Large intestine (tissue), 12 donors: ENCODE results near the gene MAP6D1. TPM values are rescaled to one million over a fixed set of nuclear protein-coding genes. Genes with fewer than 3 reads are reported as not detected.

Experiments used
- DNase-seq, 2 donors: peaks; one replicate each; pipeline versions ENCODE4 v3.0.0 to v3.0.0-alpha.2; 2013
- H3K27ac ChIP-seq: one replicate; pipeline ENCODE4 v1.5.1; 2013; ENCODE audit warnings: low read length
- H3K27me3 ChIP-seq: 2 replicates; pipeline ENCODE4 v1.6.1; 2013; ENCODE audit warnings: low read length; ENCODE audit not compliant: control insufficient read depth, insufficient read depth
- H3K36me3 ChIP-seq: 2 replicates; pipeline ENCODE4 v1.6.1; 2013; ENCODE audit warnings: low read length; ENCODE audit not compliant: control insufficient read depth, insufficient read depth
- H3K4me1 ChIP-seq: one replicate; pipeline ENCODE4 v1.6.1; 2013; ENCODE audit warnings: low read length; ENCODE audit not compliant: control insufficient read depth, insufficient read depth
- H3K4me3 ChIP-seq: one replicate; pipeline ENCODE4 v1.5.1; 2013; ENCODE audit warnings: low read length
- H3K9me3 ChIP-seq: one replicate; pipeline ENCODE4 v1.6.1; 2013; ENCODE audit warnings: mild to moderate bottlenecking, low read depth, low read length, moderate library complexity; ENCODE audit not compliant: control insufficient read depth
- WGBS: methylation state at CpG from one replicate; pipeline ENCODE4 v1.1.5; 2013; ENCODE audit warnings: low lambda C conversion rate; ENCODE audit not compliant: insufficient coverage; 5-methylcytosine and 5-hydroxymethylcytosine counted together
- long read RNA-seq, 11 donors: transcript quantifications; one replicate each; lab custom pipeline, GENCODE V29; 2026
- polyA plus RNA-seq: library from polyadenylated mRNA; unstranded; fragments of 120-200 nt; gene quantifications from one replicate; pipeline ENCODE4 v1.2.1, GENCODE V29; 2013

MAP6D1 gene
- polyA plus RNA-seq: 1.5 TPM
- long read RNA-seq, donor 1, partial matches to known transcripts: 0 of 1 reads
- long read RNA-seq, donor 1, other reads (novel, unspliced or antisense): 0 of 1 reads
- long read RNA-seq, donor 2, partial matches to known transcripts: 0 of 2 reads
- long read RNA-seq, donor 2, other reads (novel, unspliced or antisense): 0 of 2 reads
- long read RNA-seq, donor 3: 0 reads
- long read RNA-seq, donor 4: 0 reads
- long read RNA-seq, donor 5, partial matches to known transcripts: 0 of 2 reads
- long read RNA-seq, donor 5, other reads (novel, unspliced or antisense): 0 of 2 reads
- long read RNA-seq, donor 6, partial matches to known transcripts: 0 of 1 reads
- long read RNA-seq, donor 6, other reads (novel, unspliced or antisense): 0 of 1 reads
- long read RNA-seq, donor 7: 0 reads
- long read RNA-seq, donor 8, partial matches to known transcripts: 0 of 1 reads
- long read RNA-seq, donor 8, other reads (novel, unspliced or antisense): 0 of 1 reads
- long read RNA-seq, donor 9, partial matches to known transcripts: 0 of 2 reads
- long read RNA-seq, donor 9, other reads (novel, unspliced or antisense): 0 of 2 reads
- long read RNA-seq, donor 10: 0 reads
- long read RNA-seq, donor 11, partial matches to known transcripts: 0 of 1 reads
- long read RNA-seq, donor 11, other reads (novel, unspliced or antisense): 0 of 1 reads

DNA sequence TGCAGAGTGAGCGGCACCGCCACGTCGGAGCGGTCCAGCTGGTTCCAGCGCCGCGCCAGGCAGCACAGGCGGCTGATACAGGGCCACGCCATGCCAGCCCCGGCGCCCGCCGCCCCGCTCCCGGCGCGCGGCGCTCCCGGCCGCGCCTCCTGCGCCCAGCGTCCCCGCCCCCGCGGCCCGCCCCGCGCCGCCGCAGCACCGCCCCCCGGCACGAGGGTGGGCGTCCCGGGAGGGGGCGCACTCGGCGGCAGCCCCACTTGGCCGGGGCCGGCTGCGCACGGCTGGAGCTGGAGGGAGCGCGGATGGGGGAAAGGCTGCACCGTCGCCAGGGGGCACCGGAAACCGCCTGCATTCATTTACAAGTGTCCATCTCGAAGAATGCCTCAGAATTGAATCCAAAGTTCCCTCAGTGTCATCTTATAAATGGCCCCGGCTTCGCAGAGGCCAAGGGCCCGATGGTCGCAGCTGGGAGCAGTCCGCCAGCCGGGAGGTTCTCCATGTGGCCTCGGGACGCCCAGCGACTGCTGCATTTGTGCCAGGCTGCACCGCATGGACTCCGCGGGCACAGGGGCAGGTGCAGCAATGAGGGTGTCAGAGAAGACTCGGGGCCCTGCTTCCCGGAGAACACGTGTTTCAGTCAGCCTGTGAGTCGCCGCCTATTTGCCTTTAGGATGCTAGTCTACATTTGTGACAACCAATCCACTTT, at the start of gene MAP6D1:
TSS of gene MAP6D1 (minus strand) at position 122 of the 706 bp plus-strand sequence. CDS start at position 92, 30 bp downstream.
- H3K4me1 ChIP-seq: peaks cover 3% of the 10 kb centered on the region
- peak within 1 kb of the TSS; percentile 42 for H3K4me3 ChIP-seq
- H3K36me3 ChIP-seq: peaks cover 22% of the 10 kb centered on the region
- H3K9me3 ChIP-seq: no peaks in the 10 kb centered on the region
- no CpG with 5 or more reads among the region's 69 CpGs for WGBS
- peaks cover 2% of the 10 kb centered on the region for H3K27me3 ChIP-seq
- peak; percentile 25 to 71 for DNase-seq
- H3K27ac ChIP-seq: no peak within 1 kb of the TSS

DNA sequence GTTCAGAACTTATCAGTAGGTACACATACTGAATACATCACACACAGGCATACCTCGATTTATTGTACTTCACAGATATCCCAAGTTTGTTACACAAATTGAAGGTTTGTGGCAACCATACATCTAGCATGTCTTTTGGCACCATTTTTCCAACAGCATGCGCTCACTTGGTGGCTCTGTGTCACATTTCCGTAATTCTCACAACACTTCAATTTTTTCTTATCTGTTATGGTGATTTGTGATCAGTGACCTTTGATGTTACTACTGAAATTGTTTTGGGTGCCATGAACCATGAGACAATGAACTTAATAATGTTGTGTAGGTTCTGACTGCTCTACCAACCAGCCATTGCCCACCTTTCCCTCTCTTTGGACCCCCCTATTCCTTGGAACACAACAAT, 48.5 kb upstream of the MAP6D1 start:
- Histone ChIP-seq H3K27ac (no peak overlapping the region), H3K4me1 (peaks cover 2% of the 10 kb centered on the region), H3K9me3 (no peaks in the 10 kb centered on the region), H3K36me3 (no peaks in the 10 kb centered on the region), H3K4me3 (no peak overlapping the region), H3K27me3 (no peaks in the 10 kb centered on the region)
- DNase-seq: peak; percentile 22 to 64
- WGBS: no CpG with 5 or more reads among the region's 3 CpGs

- Histone ChIP-seq H3K27me3 (no peaks in the 10 kb centered on the region), H3K36me3 (peaks cover 8% of the 10 kb centered on the region), H3K9me3 (no peaks in the 10 kb centered on the region), H3K4me1 (peaks cover 2% of the 10 kb centered on the region), H3K4me3 (no peak overlapping the region), H3K27ac (no peak overlapping the region)
- WGBS: no CpG with 5 or more reads among the region's 2 CpGs
- no peak for DNase-seq
Observed at GRCh38 chr3:183871541-183871940, 46.2 kb upstream of the MAP6D1 start.

- H3K4me3 ChIP-seq: no peak overlapping the region
- WGBS: 94% methylated on average over 2 of the region's 3 CpGs
- H3K9me3 ChIP-seq: no peaks in the 10 kb centered on the region
- H3K27me3 ChIP-seq: no peaks in the 10 kb centered on the region
- no peak for DNase-seq
- peaks cover 13% of the 10 kb centered on the region for H3K36me3 ChIP-seq
- H3K27ac ChIP-seq: no peak overlapping the region
- H3K4me1 ChIP-seq: peaks cover 2% of the 10 kb centered on the region
Observed at GRCh38 chr3:183870563-183870962, 45.2 kb upstream of the MAP6D1 start.

DNA sequence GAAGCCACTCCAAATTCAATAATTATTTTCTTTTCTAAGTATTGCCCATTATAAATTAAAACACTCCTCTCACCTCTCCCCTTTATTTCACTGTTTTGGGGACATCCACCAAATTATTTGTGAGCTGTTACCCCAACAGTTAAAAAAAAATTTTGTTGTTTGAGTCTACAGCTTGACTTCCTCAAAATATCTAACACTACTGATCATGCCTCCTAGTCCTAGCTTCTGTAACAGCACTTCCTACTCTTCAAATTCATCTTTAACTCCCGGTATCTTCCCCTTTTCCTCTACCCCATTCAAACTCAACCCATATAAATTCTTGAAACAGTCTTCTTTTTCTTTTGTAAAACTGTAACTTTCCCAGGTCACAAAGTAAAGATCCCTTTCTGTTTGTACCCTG, 43.4 kb upstream of the MAP6D1 start:
- WGBS: 100% methylated on average over 1 of the region's 1 CpG

GRCh38 chr3:183862610-183863009, 37.2 kb upstream of the MAP6D1 start:
- H3K4me1 ChIP-seq: no peaks in the 10 kb centered on the region
- DNase-seq: no peak
- no peaks in the 10 kb centered on the region for H3K9me3 ChIP-seq
- no peak overlapping the region for H3K4me3 ChIP-seq
- no peaks in the 10 kb centered on the region for H3K27me3 ChIP-seq
- 80% methylated on average over 1 of the region's 4 CpGs for WGBS
- no peak overlapping the region for H3K27ac ChIP-seq
- peaks cover 64% of the 10 kb centered on the region for H3K36me3 ChIP-seq

More for the DNA sequence above, 43.4 kb upstream of the MAP6D1 start:
- DNase-seq: no peak
- H3K4me1 ChIP-seq: peaks cover 2% of the 10 kb centered on the region
- no peaks in the 10 kb centered on the region for H3K9me3 ChIP-seq
- H3K27me3 ChIP-seq: no peaks in the 10 kb centered on the region
- H3K4me3 ChIP-seq: no peak overlapping the region
- H3K36me3 ChIP-seq: peaks cover 25% of the 10 kb centered on the region
- no peak overlapping the region for H3K27ac ChIP-seq

GRCh38 chr3:183857863-183858262, 32.5 kb upstream of the MAP6D1 start:
- DNase-seq: no peak
- H3K36me3 ChIP-seq: peaks cover 43% of the 10 kb centered on the region
- WGBS: no CpG with 5 or more reads among the region's 3 CpGs
- no peak overlapping the region for H3K27ac ChIP-seq
- no peaks in the 10 kb centered on the region for H3K9me3 ChIP-seq
- H3K27me3 ChIP-seq: no peaks in the 10 kb centered on the region
- H3K4me3 ChIP-seq: no peak overlapping the region
- no peaks in the 10 kb centered on the region for H3K4me1 ChIP-seq

DNA sequence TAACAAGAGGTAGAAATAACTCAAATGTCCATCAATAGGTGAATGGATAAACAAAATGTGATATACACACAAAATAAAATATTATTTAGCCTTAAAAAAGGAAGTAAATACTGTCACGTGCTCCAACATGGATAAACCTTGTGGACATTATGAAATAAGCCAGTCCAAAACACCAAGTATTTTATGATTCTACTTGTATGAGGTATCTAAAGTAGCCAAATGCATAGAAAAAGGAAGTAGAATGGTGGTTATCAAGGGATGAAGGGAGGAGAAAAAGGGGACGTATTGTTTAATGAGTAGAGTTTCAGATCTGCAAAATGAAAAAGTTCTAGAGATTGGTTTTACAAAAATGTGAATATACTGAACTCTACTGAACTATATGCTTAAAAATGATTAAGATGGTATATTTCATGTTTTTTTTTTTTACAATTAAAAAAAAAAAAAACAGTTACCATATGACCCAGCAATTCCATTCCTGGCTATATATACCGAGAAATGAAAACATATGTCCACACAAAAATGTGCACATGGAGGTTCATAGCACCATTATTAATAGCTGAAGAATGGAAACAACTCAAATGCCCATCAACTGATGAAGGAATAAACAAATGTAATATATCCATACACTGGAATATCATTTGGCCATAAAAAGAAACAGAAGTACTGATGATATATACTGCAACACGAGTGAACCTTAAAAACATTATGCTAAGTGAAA, 29.1 kb upstream of the MAP6D1 start:
- 94% methylated on average over 3 of the region's 4 CpGs for WGBS
- DNase-seq: no peak
- peaks cover 30% of the 10 kb centered on the region for H3K36me3 ChIP-seq
- no peaks in the 10 kb centered on the region for H3K4me1 ChIP-seq
- no peak overlapping the region for H3K4me3 ChIP-seq
- no peaks in the 10 kb centered on the region for H3K27me3 ChIP-seq
- H3K9me3 ChIP-seq: no peaks in the 10 kb centered on the region
- H3K27ac ChIP-seq: no peak overlapping the region

- DNase-seq: no peak
- Histone ChIP-seq H3K4me1 (no peaks in the 10 kb centered on the region), H3K36me3 (peaks cover 54% of the 10 kb centered on the region), H3K27ac (no peak overlapping the region), H3K27me3 (no peaks in the 10 kb centered on the region), H3K9me3 (no peaks in the 10 kb centered on the region), H3K4me3 (no peak overlapping the region)
- WGBS: no CpG with 5 or more reads among the region's 13 CpGs
Observed at GRCh38 chr3:183845608-183846288, 20.4 kb upstream of the MAP6D1 start.
